ENCODE results near the gene CCL1. TPM values are rescaled to one million over a fixed set of nuclear protein-coding genes. Genes with fewer than 3 reads are reported as not detected.

The CCL1 gene
- total RNA-seq = not detected

- WGBS, 2 donors = 59 to 60% methylated on average over 5 of the region's 5 CpGs
- Histone ChIP-seq H3K4me1 (peaks cover 0 to 10% (median 4%) of the 10 kb centered on the region in 4 donors), H3K36me3 (no peaks in the 10 kb centered on the region), H3K4me3 (no peak within 1 kb of the TSS), H3K27me3 (no peaks in the 10 kb centered on the region), H3K27ac (no peak within 1 kb of the TSS), H3K9me3 (no peaks in the 10 kb centered on the region)
- no peak for DNase-seq (ENCODE audit: low spot score in 2 of 2)
- TF ChIP-seq CTCF (IDR thresholded peaks at IDR 0.05) = no peak
- no peak for TF ChIP-seq EP300 (IDR thresholded peaks at IDR 0.05)
- TF ChIP-seq POLR2A (IDR thresholded peaks at IDR 0.05) = no peak
Measured at GRCh38 chr17:34363183-34363661, at the start of gene CCL1. TSS of gene CCL1 (minus strand) at chr17:34363233. CDS start at chr17:34363161, 72 bp downstream.

GRCh38 chr17:34412534-34412933 is 49.5 kb upstream of the CCL1 start:
- no peaks in the 10 kb centered on the region for H3K9me3 ChIP-seq
- no peak overlapping the region for H3K4me3 ChIP-seq
- no peaks in the 10 kb centered on the region for H3K36me3 ChIP-seq
- peak overlapping the region in 3 of 4 donors; percentile 30 to 80 (median 63) for H3K27ac ChIP-seq
- peaks cover 0 to 15% of the 10 kb centered on the region in 2 donors for H3K27me3 ChIP-seq
- TF ChIP-seq POLR2A (IDR thresholded peaks at IDR 0.05) (no peak), EP300 (IDR thresholded peaks at IDR 0.05) (no peak), CTCF (IDR thresholded peaks at IDR 0.05) (no peak)
- no peak for DNase-seq (ENCODE audit: low spot score in 2 of 2)
- H3K4me1 ChIP-seq = peaks cover 0 to 19% (median 2%) of the 10 kb centered on the region in 4 donors
- WGBS, 2 donors = 66 to 74% methylated on average over 7 of the region's 7 CpGs

GRCh38 chr17:34411646-34412421 is 48.8 kb upstream of the CCL1 start:
- TF ChIP-seq CTCF (IDR thresholded peaks at IDR 0.05) (no peak), EP300 (IDR thresholded peaks at IDR 0.05) (no peak), POLR2A (IDR thresholded peaks at IDR 0.05) (no peak)
- no peaks in the 10 kb centered on the region for H3K36me3 ChIP-seq
- H3K4me1 ChIP-seq = peaks cover 0 to 19% (median 2%) of the 10 kb centered on the region in 4 donors
- H3K4me3 ChIP-seq = no peak overlapping the region
- DNase-seq (ENCODE audit: low spot score in 2 of 2) = no peak
- H3K27me3 ChIP-seq = peaks cover 0 to 15% of the 10 kb centered on the region in 2 donors
- WGBS, 2 donors = 43 to 67% methylated on average over 3 to 5 of the region's 5 CpGs
- H3K27ac ChIP-seq = peak overlapping the region in 1 of 4 donors; percentile 80
- H3K9me3 ChIP-seq = no peaks in the 10 kb centered on the region

GRCh38 chr17:34409352-34409751 is 46.3 kb upstream of the CCL1 start:
- WGBS, 2 donors = 83 to 89% methylated on average over 4 of the region's 4 CpGs
- Histone ChIP-seq H3K27me3 (peaks cover 0 to 15% of the 10 kb centered on the region in 2 donors), H3K9me3 (no peaks in the 10 kb centered on the region), H3K27ac (no peak overlapping the region), H3K4me3 (no peak overlapping the region), H3K4me1 (peaks cover 0 to 16% (median 2%) of the 10 kb centered on the region in 4 donors), H3K36me3 (no peaks in the 10 kb centered on the region)
- no peak for TF ChIP-seq CTCF (IDR thresholded peaks at IDR 0.05)
- no peak for TF ChIP-seq EP300 (IDR thresholded peaks at IDR 0.05)
- TF ChIP-seq POLR2A (IDR thresholded peaks at IDR 0.05) = no peak
- no peak for DNase-seq (ENCODE audit: low spot score in 2 of 2)

- DNase-seq (ENCODE audit: low spot score in 2 of 2) = no peak
- H3K4me3 ChIP-seq = no peak overlapping the region
- H3K27me3 ChIP-seq = peaks cover 0 to 15% of the 10 kb centered on the region in 2 donors
- 76 to 95% methylated on average over 1 of the region's 1 CpG for WGBS, 2 donors
- no peaks in the 10 kb centered on the region for H3K9me3 ChIP-seq
- TF ChIP-seq POLR2A (IDR thresholded peaks at IDR 0.05) (no peak), CTCF (IDR thresholded peaks at IDR 0.05) (no peak), EP300 (IDR thresholded peaks at IDR 0.05) (no peak)
- peaks cover 0 to 12% (median 2%) of the 10 kb centered on the region in 4 donors for H3K4me1 ChIP-seq
- no peaks in the 10 kb centered on the region for H3K36me3 ChIP-seq
- H3K27ac ChIP-seq = no peak overlapping the region
Measured at GRCh38 chr17:34408439-34408838, 45.4 kb upstream of the CCL1 start.

Data from tibial nerve (tissue), 4 donors.